ENCODE measurements around the gene KCNC4. TPM values are rescaled to one million over a fixed set of nuclear protein-coding genes. Genes with fewer than 3 reads are reported as not detected.

KCNC4 gene
- total and polyA plus RNA-seq, 12 donors: 2.2 to 13.8 (median 5.1) TPM

DNA sequence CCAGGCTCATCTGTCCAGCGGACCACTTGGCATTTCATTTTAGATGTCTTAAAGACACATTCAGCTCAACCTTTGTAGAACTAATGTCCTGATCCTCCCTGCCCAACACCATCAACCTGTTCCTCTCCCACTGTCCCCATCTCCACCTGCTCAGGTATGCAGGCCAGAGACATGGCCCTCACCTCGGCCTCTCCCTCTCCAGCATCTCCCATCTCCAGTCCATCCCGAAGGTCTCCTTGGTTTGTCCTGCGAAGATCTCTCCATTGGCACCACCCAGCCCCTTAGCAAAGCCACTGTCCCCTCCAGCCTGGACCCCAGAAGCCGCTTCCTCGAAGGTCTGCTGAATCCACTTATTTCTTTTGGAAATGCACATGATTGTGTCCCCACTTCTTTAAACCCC is 20.9 kb upstream of the KCNC4 start:
- TF ChIP-seq, protein P1, sequence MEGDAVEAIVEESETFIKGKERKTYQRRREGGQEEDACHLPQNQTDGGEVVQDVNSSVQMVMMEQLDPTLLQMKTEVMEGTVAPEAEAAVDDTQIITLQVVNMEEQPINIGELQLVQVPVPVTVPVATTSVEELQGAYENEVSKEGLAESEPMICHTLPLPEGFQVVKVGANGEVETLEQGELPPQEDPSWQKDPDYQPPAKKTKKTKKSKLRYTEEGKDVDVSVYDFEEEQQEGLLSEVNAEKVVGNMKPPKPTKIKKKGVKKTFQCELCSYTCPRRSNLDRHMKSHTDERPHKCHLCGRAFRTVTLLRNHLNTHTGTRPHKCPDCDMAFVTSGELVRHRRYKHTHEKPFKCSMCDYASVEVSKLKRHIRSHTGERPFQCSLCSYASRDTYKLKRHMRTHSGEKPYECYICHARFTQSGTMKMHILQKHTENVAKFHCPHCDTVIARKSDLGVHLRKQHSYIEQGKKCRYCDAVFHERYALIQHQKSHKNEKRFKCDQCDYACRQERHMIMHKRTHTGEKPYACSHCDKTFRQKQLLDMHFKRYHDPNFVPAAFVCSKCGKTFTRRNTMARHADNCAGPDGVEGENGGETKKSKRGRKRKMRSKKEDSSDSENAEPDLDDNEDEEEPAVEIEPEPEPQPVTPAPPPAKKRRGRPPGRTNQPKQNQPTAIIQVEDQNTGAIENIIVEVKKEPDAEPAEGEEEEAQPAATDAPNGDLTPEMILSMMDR (IDR thresholded peaks at IDR 0.05): no peak
- Histone ChIP-seq H3K4me3 (no peak overlapping the region), H3K9me3 (no peaks in the 10 kb centered on the region), H3K36me3 (no peaks in the 10 kb centered on the region), H3K27me3 (no peaks in the 10 kb centered on the region), H3K27ac (peak overlapping the region in 7 of 10 donors; percentile 57 to 92 (median 71)), H3K4me1 (peaks cover 0 to 59% (median 30%) of the 10 kb centered on the region in 9 donors)
- DNase-seq (no peak), ATAC-seq (no peak)
- WGBS, 2 donors: 88 to 91% methylated on average over 6 of the region's 6 CpGs
- intact Hi-C loops (cut with DNase I): loop anchor here in 1 of 10 donors (10.0 kb wide), 1 partner anchor 134 kb away; no protein-coding TSS in a partner anchor

DNA sequence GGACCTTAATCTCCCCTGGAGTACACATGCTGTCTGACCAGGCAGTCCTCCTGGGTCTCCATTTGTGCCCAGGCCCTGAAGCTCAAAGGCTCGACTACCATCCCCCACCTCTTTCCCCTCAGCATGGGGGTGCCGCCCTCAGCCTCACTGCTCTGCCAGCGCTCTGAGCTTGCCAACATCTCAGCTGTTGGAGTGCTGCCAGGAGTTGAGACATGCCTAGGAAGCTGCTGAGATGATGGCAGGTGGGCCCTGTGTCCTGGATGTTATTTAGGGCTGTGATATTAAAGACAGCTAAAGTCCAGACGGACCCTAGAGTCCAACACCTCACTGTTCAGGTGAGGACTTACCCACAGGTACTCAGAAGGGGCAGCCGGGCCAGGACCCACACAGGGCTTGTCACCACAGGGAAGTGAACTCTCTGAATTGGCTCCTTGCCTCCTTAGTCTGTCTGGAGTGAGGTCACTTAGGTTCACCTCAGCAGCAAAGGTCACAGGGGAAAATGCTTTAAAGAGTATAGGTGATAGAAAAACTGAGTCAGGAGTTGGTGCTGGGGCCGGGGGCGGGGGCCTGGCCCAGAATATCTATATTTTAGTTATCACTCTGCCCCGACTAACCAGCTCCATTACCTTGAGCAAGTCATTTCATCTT is 19.7 kb upstream of the KCNC4 start:
- intact Hi-C loops (cut with DNase I): no loop called here
- Histone ChIP-seq H3K9me3 (no peaks in the 10 kb centered on the region), H3K27ac (peak overlapping the region in 3 of 10 donors; percentile 9 to 53 (median 15)), H3K4me1 (peaks cover 0 to 51% (median 30%) of the 10 kb centered on the region in 9 donors), H3K27me3 (no peaks in the 10 kb centered on the region), H3K4me3 (no peak overlapping the region), H3K36me3 (no peaks in the 10 kb centered on the region)
- ATAC-seq: peak in 6 of 8 donors; percentile 19 to 55 (median 40)
- peak; percentile 49 to 55 for DNase-seq
- 60 to 66% methylated on average over 8 of the region's 8 CpGs for WGBS, 2 donors
- TF ChIP-seq, protein P1 (IDR thresholded peaks at IDR 0.05): no peak

DNA sequence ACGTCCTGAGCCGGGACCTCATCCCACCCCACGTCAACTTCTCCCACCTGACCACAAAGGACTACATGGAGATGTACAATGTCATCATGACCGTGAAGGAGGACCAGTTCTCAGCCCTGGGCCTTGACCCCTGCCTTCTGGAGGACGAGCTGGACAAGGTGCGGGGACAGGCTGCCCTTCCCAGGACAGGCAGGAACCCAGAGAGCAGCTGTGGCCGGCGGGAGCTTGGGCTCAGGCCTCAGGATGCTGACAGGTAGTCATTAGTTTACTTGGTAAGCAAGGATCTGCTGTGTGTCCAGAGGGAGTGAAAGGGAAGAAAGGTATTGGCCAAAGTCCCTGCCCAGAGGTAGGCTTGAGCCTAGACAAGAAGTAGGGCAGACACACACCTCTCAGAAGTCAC is 17.6 kb upstream of the KCNC4 start:
- intact Hi-C loops (cut with DNase I): no loop called here
- no peak overlapping the region for H3K4me3 ChIP-seq
- H3K27ac ChIP-seq: no peak overlapping the region
- TF ChIP-seq, protein P1 (IDR thresholded peaks at IDR 0.05): no peak
- 89 to 92% methylated on average over 8 of the region's 8 CpGs for WGBS, 2 donors
- no peaks in the 10 kb centered on the region for H3K27me3 ChIP-seq
- H3K4me1 ChIP-seq: peaks cover 0 to 31% (median 16%) of the 10 kb centered on the region in 9 donors
- DNase-seq (no peak), ATAC-seq (no peak)
- no peaks in the 10 kb centered on the region for H3K36me3 ChIP-seq
- no peaks in the 10 kb centered on the region for H3K9me3 ChIP-seq

DNA sequence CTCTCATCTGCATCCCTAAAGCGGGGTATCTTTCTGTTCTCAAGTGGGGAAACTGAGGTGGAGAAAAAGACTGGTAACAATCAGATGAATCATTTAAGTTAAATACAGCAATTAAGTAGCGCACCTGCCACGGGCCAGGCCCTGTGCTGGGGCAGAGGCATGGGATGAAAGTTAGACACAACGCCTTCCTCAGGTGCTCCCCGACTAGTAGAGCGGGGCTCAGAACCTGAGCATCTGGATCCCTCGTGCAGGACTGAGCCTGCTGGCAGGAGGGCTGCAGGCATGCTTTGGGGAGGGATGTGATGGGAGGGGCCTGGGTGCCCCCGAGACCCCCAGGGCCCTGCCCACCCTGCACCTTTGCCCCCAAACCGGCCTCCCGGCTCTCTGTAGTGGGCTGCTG is 14.9 kb upstream of the KCNC4 start:
- 88 to 89% methylated on average over 10 of the region's 10 CpGs for WGBS, 2 donors
- no peak for DNase-seq

More for the DNA sequence above, 14.9 kb upstream of the KCNC4 start:
- TF ChIP-seq, protein P1 (IDR thresholded peaks at IDR 0.05): no peak
- Histone ChIP-seq H3K36me3 (no peaks in the 10 kb centered on the region), H3K27ac (no peak overlapping the region), H3K9me3 (no peaks in the 10 kb centered on the region), H3K4me3 (no peak overlapping the region), H3K27me3 (no peaks in the 10 kb centered on the region), H3K4me1 (peaks cover 0 to 5% (median 0%) of the 10 kb centered on the region in 9 donors)
- no peak for ATAC-seq
- intact Hi-C loops (cut with DNase I): no loop called here
